SU-DHL-6 (cell line): ENCODE results near the gene BEAN1.

Experiments used
- H2AFZ ChIP-seq: fragments of 200-600 bp; sonication (generic); 2 replicates; pipeline ENCODE4 v1.6.1; 2014; ENCODE audit warnings: low read depth, mild to moderate bottlenecking, moderate library complexity, mixed read lengths, antibody characterized with exemption, low read length; ENCODE audit not compliant: severe bottlenecking
- H3F3A ChIP-seq: fragments of 200-600 bp; shearing (Covaris generic); 2 replicates; pipeline ENCODE4 v1.6.0; 2016; ENCODE audit warnings: antibody characterized with exemption, mild to moderate bottlenecking; ENCODE audit not compliant: insufficient read depth
- H3K27ac ChIP-seq: fragments of 200-600 bp; sonication (generic); 2 replicates; pipeline ENCODE4 v1.5.1; 2016; ENCODE audit warnings: low read depth, mild to moderate bottlenecking, low read length, moderate library complexity, mixed read lengths
- H3K27me3 ChIP-seq: fragments of 200-600 bp; sonication (generic), shearing (Covaris generic); 2 replicates; pipeline ENCODE4 v1.6.0; 2014; ENCODE audit warnings: mild to moderate bottlenecking, low read length
- H3K36me3 ChIP-seq: fragments of 200-600 bp; sonication (generic); 2 replicates; pipeline ENCODE4 v1.6.1; 2014; ENCODE audit warnings: mild to moderate bottlenecking, low read length, mixed read lengths
- H3K4me2 ChIP-seq: fragments of 300-600, 200-600 bp; shearing (Covaris generic), sonication (generic); 2 replicates; pipeline ENCODE4 v1.6.0; 2014; ENCODE audit warnings: low read length, low read depth, mild to moderate bottlenecking; ENCODE audit not compliant: poor library complexity, severe bottlenecking
- H3K4me3 ChIP-seq: fragments of 200-600 bp; sonication (generic); 2 replicates; pipeline ENCODE4 v1.5.1; 2014; ENCODE audit warnings: antibody characterized with exemption, low read length, mild to moderate bottlenecking, mixed read lengths; ENCODE audit not compliant: insufficient read depth, poor library complexity, severe bottlenecking
- H3K79me2 ChIP-seq: fragments of 200-600 bp; sonication (generic); 2 replicates; pipeline ENCODE4 v1.6.1; 2014; ENCODE audit warnings: mild to moderate bottlenecking, low read length, moderate library complexity; ENCODE audit not compliant: insufficient read depth
- H3K9ac ChIP-seq: fragments of 200-600 bp; sonication (generic); 2 replicates; pipeline ENCODE4 v1.7.0; 2014; ENCODE audit warnings: mild to moderate bottlenecking, low read length
- H3K9me2 ChIP-seq: fragments of 200-600 bp; sonication (generic); replicated peaks from 2 replicates; pipeline ENCODE4 v1.6.1; 2014; ENCODE audit warnings: low read length; ENCODE audit not compliant: insufficient read depth
- H3K9me3 ChIP-seq: fragments of 200-600 bp; sonication (generic); 2 replicates; pipeline ENCODE4 v1.6.1; 2014; ENCODE audit warnings: low read length, mixed read lengths; ENCODE audit not compliant: insufficient read depth
- H4K20me1 ChIP-seq: fragments of 200-600 bp; sonication (generic); 2 replicates; pipeline ENCODE4 v1.6.1; 2014; ENCODE audit warnings: low read depth, mild to moderate bottlenecking, antibody characterized with exemption, low read length, moderate library complexity, mixed read lengths
- EZH2phosphoT487 ChIP-seq: fragments of 200-600 bp; sonication (generic), shearing (Covaris generic); conservative IDR thresholded peaks from 2 replicates; pipeline ENCODE4 v1.6.1; 2018; ENCODE audit warnings: mild to moderate bottlenecking, antibody characterized with exemption, low read length, moderate library complexity, mixed read lengths
- TF ChIP-seq, protein P1 (sequence below): fragments of 200-600 bp; sonication (generic); IDR thresholded peaks from one replicate; pipeline ENCODE4 v1.5.1; 2017; ENCODE audit warnings: antibody characterized with exemption, mild to moderate bottlenecking, low read length, moderate library complexity; ENCODE audit not compliant: insufficient read depth, poor library complexity, severe bottlenecking

Gene BEAN1

GRCh38 chr16:66475232-66475631 lies 48.1 kb downstream of the BEAN1 start:
- Histone ChIP-seq H3K27ac (no peak overlapping the region), H3F3A (no peaks in the 10 kb centered on the region), H3K4me3 (no peak overlapping the region), H3K79me2 (no peaks in the 10 kb centered on the region), H2AFZ (no peak overlapping the region), H4K20me1 (no peaks in the 10 kb centered on the region), H3K9ac (no peak overlapping the region), H3K27me3 (no peaks in the 10 kb centered on the region), H3K4me2 (no peak overlapping the region), H3K36me3 (no peaks in the 10 kb centered on the region), H3K9me3 (no peaks in the 10 kb centered on the region), H3K9me2 (no peaks in the 10 kb centered on the region)
- TF ChIP-seq, protein P1, sequence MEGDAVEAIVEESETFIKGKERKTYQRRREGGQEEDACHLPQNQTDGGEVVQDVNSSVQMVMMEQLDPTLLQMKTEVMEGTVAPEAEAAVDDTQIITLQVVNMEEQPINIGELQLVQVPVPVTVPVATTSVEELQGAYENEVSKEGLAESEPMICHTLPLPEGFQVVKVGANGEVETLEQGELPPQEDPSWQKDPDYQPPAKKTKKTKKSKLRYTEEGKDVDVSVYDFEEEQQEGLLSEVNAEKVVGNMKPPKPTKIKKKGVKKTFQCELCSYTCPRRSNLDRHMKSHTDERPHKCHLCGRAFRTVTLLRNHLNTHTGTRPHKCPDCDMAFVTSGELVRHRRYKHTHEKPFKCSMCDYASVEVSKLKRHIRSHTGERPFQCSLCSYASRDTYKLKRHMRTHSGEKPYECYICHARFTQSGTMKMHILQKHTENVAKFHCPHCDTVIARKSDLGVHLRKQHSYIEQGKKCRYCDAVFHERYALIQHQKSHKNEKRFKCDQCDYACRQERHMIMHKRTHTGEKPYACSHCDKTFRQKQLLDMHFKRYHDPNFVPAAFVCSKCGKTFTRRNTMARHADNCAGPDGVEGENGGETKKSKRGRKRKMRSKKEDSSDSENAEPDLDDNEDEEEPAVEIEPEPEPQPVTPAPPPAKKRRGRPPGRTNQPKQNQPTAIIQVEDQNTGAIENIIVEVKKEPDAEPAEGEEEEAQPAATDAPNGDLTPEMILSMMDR, result no peak
- no peak for TF ChIP-seq EZH2phosphoT487

DNA sequence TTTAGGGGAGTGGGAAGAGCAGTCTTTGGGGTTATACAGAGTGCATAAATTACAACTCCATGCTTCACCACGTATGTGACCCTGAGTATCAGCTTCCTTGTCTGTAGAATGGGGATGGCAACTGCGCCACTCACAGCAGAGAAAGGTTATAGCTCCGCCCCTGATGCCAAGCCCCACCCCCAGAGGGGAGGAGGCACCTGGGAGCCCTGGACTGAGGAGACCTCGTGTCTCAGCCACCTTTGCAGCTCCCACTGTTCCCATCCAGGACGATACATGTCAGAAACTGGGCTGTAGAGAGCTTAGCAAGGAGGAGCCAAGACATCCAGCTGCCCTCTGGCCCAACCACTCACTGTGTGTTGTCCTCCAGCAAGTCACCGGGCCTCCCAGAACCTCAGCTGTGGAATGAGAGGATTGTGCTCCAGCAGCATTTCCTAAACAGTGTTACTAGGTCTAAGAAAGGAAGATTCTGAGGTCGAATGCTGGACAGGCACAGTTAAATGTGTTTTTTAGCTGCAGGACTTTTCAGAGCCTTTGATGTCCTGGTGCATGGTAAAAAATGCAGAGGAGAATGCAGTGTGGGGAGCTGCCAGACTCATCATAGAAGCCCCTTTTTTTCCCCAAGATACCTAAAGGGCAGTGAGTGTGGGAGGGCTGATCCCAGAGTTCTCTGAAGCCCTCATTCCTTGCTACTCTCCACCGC lies 49.4 kb downstream of the BEAN1 start:
- H4K20me1 ChIP-seq, result no peaks in the 10 kb centered on the region
- H3K9me2 ChIP-seq, result no peaks in the 10 kb centered on the region
- no peak overlapping the region for H3K4me2 ChIP-seq
- no peaks in the 10 kb centered on the region for H3K36me3 ChIP-seq
- no peak for TF ChIP-seq EZH2phosphoT487
- TF ChIP-seq, protein P1, result no peak
- H3K4me3 ChIP-seq, result no peak overlapping the region
- H3F3A ChIP-seq, result no peaks in the 10 kb centered on the region
- no peaks in the 10 kb centered on the region for H3K79me2 ChIP-seq
- H3K9me3 ChIP-seq, result no peaks in the 10 kb centered on the region
- no peak overlapping the region for H3K27ac ChIP-seq
- no peak overlapping the region for H2AFZ ChIP-seq
- no peaks in the 10 kb centered on the region for H3K27me3 ChIP-seq
- no peak overlapping the region for H3K9ac ChIP-seq

- Histone ChIP-seq H3K4me3 (no peak overlapping the region), H3K9me3 (no peaks in the 10 kb centered on the region), H3K27ac (no peak overlapping the region), H3K36me3 (no peaks in the 10 kb centered on the region), H3K4me2 (no peak overlapping the region), H3K9ac (no peak overlapping the region), H3K27me3 (no peaks in the 10 kb centered on the region), H3K9me2 (no peaks in the 10 kb centered on the region), H3F3A (no peaks in the 10 kb centered on the region), H4K20me1 (no peaks in the 10 kb centered on the region), H2AFZ (no peak overlapping the region), H3K79me2 (no peaks in the 10 kb centered on the region)
- TF ChIP-seq, protein P1, result no peak
- TF ChIP-seq EZH2phosphoT487, result no peak
Measured at GRCh38 chr16:66477028-66477515, 50.0 kb downstream of the BEAN1 start.
